OCI-LY3 (cell line): Measurements from ENCODE around the gene OR6C74.

ENCODE experiments used
- H2AFZ ChIP-seq: fragments of 200-600, 300-600 bp; shearing (Covaris generic); 2 replicates; pipeline ENCODE4 v1.6.0; 2014; ENCODE audit warnings: antibody characterized with exemption, low read depth, low read length
- H3K27ac ChIP-seq: fragments of 200-600, 300-600 bp; sonication (generic); 2 replicates; pipeline ENCODE4 v1.5.1; 2014; ENCODE audit warnings: mild to moderate bottlenecking, low read length, moderate library complexity, mixed read lengths
- H3K27me3 ChIP-seq: fragments of 200-600, 300-600 bp; sonication (generic); 2 replicates; pipeline ENCODE4 v1.6.1; 2014; ENCODE audit warnings: low read depth, low read length, mixed read lengths
- H3K36me3 ChIP-seq: fragments of 200-600, 300-600 bp; sonication (generic); replicated peaks from 2 replicates; pipeline ENCODE3; 2014; ENCODE audit warnings: low read depth, low read length, mixed read lengths
- H3K4me1 ChIP-seq: fragments of 300-600, 200-600 bp; sonication (generic); 2 replicates; pipeline ENCODE4 v1.6.1; 2014; ENCODE audit warnings: low read length, mixed read lengths
- H3K4me2 ChIP-seq: fragments of 200-600, 300-600 bp; sonication (generic); 2 replicates; pipeline ENCODE4 v1.6.1; 2014; ENCODE audit warnings: low read length, mixed read lengths
- H3K4me3 ChIP-seq: fragments of 300-600, 200-600 bp; sonication (generic); 2 replicates; pipeline ENCODE4 v1.5.1; 2014; ENCODE audit warnings: antibody characterized with exemption, mild to moderate bottlenecking, low read length, moderate library complexity
- H3K79me2 ChIP-seq: fragments of 300-600, 200-600 bp; shearing (Covaris generic); 2 replicates; pipeline ENCODE4 v1.6.1; 2014; ENCODE audit warnings: mild to moderate bottlenecking, low read length, mixed read lengths
- H3K9ac ChIP-seq: fragments of 300-600, 200-600 bp; shearing (Covaris generic); 2 replicates; pipeline ENCODE4 v1.6.0; 2014; ENCODE audit warnings: mild to moderate bottlenecking, low read length, moderate library complexity
- H3K9me3 ChIP-seq: fragments of 200-600, 300-600 bp; shearing (Covaris generic); 2 replicates; pipeline ENCODE4 v1.6.1; 2014; ENCODE audit warnings: low read length, mixed read lengths; ENCODE audit not compliant: insufficient read depth
- H4K20me1 ChIP-seq: fragments of 200-600, 300-600 bp; sonication (generic); 2 replicates; pipeline ENCODE4 v1.6.1; 2016; ENCODE audit warnings: low read length, mixed read lengths; ENCODE audit not compliant: insufficient read depth
- EZH2phosphoT487 ChIP-seq: fragments of 200-600 bp; shearing (Covaris generic); IDR thresholded peaks from 2 replicates; pipeline ENCODE4 v1.6.1; 2018; ENCODE audit warnings: antibody characterized with exemption, mixed run types, low read depth
- TF ChIP-seq, protein P1 (sequence below): fragments of 200-600, 300-600 bp; sonication (generic); IDR thresholded peaks from 2 replicates; pipeline ENCODE4 v1.5.1; 2014; ENCODE audit warnings: antibody characterized with exemption, low read length, low read depth

Gene OR6C74

DNA sequence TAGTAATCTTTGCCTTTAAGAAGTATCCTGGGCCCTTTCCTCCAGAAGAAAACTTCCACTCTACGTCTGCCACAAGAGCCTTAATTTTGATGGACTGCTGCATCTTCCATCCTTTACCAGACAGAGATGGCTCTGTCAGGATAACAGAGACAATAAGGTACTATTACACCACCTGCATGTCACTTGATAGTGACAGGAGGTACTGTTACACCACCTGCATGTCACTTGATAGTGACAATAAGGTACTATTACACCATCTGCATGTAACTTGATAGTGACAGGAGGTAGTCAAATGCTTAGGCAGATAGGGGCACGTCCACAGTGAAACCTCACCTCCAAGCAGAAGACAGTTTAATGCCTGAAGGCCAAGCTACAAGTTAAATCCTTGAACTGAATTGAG, 13.9 kb downstream of the OR6C74 start:
- Histone ChIP-seq H3K36me3 (no peaks in the 10 kb centered on the region), H3K4me3 (no peak overlapping the region), H3K27me3 (no peaks in the 10 kb centered on the region), H3K4me1 (no peaks in the 10 kb centered on the region), H3K79me2 (no peaks in the 10 kb centered on the region), H4K20me1 (no peaks in the 10 kb centered on the region), H3K9ac (no peak overlapping the region), H3K4me2 (no peak overlapping the region), H3K27ac (no peak overlapping the region), H2AFZ (no peak overlapping the region), H3K9me3 (no peaks in the 10 kb centered on the region)
- TF ChIP-seq, protein P1, sequence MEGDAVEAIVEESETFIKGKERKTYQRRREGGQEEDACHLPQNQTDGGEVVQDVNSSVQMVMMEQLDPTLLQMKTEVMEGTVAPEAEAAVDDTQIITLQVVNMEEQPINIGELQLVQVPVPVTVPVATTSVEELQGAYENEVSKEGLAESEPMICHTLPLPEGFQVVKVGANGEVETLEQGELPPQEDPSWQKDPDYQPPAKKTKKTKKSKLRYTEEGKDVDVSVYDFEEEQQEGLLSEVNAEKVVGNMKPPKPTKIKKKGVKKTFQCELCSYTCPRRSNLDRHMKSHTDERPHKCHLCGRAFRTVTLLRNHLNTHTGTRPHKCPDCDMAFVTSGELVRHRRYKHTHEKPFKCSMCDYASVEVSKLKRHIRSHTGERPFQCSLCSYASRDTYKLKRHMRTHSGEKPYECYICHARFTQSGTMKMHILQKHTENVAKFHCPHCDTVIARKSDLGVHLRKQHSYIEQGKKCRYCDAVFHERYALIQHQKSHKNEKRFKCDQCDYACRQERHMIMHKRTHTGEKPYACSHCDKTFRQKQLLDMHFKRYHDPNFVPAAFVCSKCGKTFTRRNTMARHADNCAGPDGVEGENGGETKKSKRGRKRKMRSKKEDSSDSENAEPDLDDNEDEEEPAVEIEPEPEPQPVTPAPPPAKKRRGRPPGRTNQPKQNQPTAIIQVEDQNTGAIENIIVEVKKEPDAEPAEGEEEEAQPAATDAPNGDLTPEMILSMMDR, result no peak

GRCh38 chr12:55280991-55281390, 36.6 kb downstream of the OR6C74 start:
- no peaks in the 10 kb centered on the region for H3K4me1 ChIP-seq
- H3K27me3 ChIP-seq, result no peaks in the 10 kb centered on the region
- no peaks in the 10 kb centered on the region for H3K36me3 ChIP-seq
- H3K27ac ChIP-seq, result no peak overlapping the region
- H3K4me2 ChIP-seq, result no peak overlapping the region
- H3K9ac ChIP-seq, result no peak overlapping the region
- TF ChIP-seq, protein P1, result no peak
- TF ChIP-seq EZH2phosphoT487, result no peak
- no peak overlapping the region for H3K4me3 ChIP-seq
- H4K20me1 ChIP-seq, result no peaks in the 10 kb centered on the region
- H2AFZ ChIP-seq, result no peak overlapping the region
- H3K79me2 ChIP-seq, result no peaks in the 10 kb centered on the region
- no peaks in the 10 kb centered on the region for H3K9me3 ChIP-seq

GRCh38 chr12:55289999-55290398, 45.6 kb downstream of the OR6C74 start:
- no peak overlapping the region for H3K4me2 ChIP-seq
- H3K36me3 ChIP-seq, result no peaks in the 10 kb centered on the region
- no peaks in the 10 kb centered on the region for H4K20me1 ChIP-seq
- no peak overlapping the region for H2AFZ ChIP-seq
- no peak overlapping the region for H3K9ac ChIP-seq
- H3K4me1 ChIP-seq, result no peaks in the 10 kb centered on the region
- no peaks in the 10 kb centered on the region for H3K27me3 ChIP-seq
- no peak for TF ChIP-seq EZH2phosphoT487
- TF ChIP-seq, protein P1, result no peak
- H3K27ac ChIP-seq, result no peak overlapping the region
- H3K79me2 ChIP-seq, result no peaks in the 10 kb centered on the region
- no peak overlapping the region for H3K4me3 ChIP-seq
- H3K9me3 ChIP-seq, result no peaks in the 10 kb centered on the region
